ENCODE results near the gene CCNL2. TPM values are rescaled to one million over a fixed set of nuclear protein-coding genes. Genes with fewer than 3 reads are reported as not detected.

The CCNL2 gene
- total RNA-seq, 1 donor from 2014 or later, result 261 TPM

DNA sequence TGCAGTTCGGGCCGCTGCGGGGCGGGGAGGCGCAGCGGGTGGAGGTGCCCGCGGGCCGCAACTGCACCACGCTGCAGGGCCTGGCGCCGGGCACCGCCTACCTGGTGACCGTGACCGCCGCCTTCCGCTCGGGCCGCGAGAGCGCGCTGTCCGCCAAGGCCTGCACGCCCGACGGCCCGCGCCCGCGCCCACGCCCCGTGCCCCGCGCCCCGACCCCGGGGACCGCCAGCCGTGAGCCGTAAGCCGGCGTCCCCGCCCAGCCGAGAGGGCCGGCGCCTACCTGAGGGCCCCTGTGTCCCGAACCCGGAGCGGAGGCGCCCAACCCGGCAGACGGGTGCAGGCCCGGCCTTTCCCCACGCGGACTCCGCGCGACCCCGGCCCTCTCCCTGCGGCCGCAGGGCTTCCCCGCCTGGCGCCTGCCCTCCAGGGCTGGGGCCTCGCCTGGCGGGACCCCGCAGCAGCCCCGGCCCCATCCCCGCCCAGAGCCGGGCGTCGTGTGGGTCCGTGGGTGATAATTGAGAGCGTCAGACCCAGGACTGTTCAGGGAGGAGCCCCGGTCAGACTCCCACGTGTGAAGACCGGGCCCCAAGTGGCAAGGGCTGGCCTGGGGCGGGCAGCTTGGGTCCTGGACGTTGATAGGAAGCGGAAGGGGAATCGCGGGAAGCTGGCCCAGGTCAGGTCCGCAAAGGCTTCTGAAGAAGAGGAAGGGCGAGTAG is 40.6 kb upstream of the CCNL2 start:
- no peak for DNase-seq (ENCODE audit: low read depth, low spot score)
- Mint-ChIP-seq H3K27me3 (ENCODE audit: low read depth) (peaks cover 11% of the 10 kb centered on the region), H3K27ac (ENCODE audit: unreplicated experiment) (no peak overlapping the region), H3K9me3 (no peaks in the 10 kb centered on the region), H3K4me1 (peaks cover 8% of the 10 kb centered on the region), H3K4me3 (no peak overlapping the region), H3K36me3 (ENCODE audit: low read depth) (no peaks in the 10 kb centered on the region)
- TF ChIP-seq, protein P1, sequence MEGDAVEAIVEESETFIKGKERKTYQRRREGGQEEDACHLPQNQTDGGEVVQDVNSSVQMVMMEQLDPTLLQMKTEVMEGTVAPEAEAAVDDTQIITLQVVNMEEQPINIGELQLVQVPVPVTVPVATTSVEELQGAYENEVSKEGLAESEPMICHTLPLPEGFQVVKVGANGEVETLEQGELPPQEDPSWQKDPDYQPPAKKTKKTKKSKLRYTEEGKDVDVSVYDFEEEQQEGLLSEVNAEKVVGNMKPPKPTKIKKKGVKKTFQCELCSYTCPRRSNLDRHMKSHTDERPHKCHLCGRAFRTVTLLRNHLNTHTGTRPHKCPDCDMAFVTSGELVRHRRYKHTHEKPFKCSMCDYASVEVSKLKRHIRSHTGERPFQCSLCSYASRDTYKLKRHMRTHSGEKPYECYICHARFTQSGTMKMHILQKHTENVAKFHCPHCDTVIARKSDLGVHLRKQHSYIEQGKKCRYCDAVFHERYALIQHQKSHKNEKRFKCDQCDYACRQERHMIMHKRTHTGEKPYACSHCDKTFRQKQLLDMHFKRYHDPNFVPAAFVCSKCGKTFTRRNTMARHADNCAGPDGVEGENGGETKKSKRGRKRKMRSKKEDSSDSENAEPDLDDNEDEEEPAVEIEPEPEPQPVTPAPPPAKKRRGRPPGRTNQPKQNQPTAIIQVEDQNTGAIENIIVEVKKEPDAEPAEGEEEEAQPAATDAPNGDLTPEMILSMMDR (conservative IDR thresholded peaks at IDR 0.05), result no peak

DNA sequence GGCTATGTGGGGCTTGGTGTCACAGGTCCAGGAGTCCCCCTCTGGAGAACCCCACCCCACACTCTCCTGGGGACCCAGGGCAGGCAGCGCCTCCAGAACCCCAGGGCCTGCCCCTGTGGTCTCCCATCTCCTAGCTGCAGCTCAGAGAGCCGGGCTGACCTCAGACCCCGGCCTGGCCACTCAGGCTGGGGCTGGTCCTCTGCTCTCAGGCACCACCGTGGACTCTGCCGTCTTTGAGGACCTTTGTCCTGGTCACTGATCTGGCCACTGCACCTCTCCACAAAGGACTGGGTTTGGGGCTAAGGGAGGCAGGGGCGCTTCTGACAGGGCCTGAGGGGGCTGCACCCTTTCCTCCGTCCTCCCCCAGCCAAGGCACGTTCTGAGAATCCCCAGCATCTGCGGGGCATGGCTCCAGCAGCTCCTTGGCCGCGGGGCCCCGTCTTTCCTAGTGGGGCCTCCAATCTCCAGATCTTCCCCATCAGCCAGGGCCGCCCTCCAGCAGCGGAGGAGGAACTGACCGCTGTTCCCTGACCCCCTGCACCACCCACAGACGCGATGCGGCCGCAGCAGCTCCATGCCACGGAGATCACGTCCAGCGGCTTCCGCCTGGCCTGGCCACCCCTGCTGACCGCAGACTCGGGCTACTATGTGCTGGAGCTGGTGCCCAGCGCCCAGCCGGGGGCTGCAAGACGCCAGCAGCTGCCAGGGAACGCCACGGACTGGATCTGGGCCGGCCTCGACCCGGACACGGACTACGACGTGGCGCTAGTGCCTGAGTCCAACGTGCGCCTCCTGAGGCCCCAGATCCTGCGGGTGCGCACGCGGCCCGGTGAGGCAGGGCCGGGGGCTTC is 39.6 kb upstream of the CCNL2 start:
- Mint-ChIP-seq H3K27ac (ENCODE audit: unreplicated experiment) (no peak overlapping the region), H3K9me3 (no peaks in the 10 kb centered on the region), H3K36me3 (ENCODE audit: low read depth) (no peaks in the 10 kb centered on the region), H3K4me3 (peak overlapping the region; percentile 34), H3K27me3 (ENCODE audit: low read depth) (peaks cover 11% of the 10 kb centered on the region), H3K4me1 (peaks cover 8% of the 10 kb centered on the region)
- TF ChIP-seq, protein P1 (conservative IDR thresholded peaks at IDR 0.05), result no peak
- DNase-seq (ENCODE audit: low read depth, low spot score), result no peak

DNA sequence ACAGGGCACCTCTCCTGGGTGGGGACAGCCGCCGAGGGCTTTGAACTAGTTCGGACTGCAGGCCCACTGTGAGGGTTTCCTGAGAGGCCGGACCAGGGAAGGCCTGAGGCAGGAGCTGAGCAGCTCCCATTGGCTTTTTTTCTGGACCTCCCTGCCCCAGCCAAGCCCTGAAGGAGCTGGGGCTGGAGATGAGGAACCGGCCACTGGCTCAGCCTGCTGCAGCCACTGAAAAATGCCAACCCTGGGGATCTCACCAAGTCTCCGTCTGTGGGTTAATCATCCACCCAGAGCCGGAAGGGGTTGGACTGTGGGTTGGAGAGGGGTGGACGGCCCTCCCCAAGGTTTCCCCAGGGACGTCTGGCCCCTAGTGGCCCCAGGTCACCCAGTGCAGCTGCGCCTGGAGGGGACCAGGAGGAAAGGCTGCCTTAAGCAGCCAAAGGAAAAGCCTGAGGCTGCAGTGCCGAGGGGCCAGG is 38.8 kb upstream of the CCNL2 start:
- Mint-ChIP-seq H3K36me3 (ENCODE audit: low read depth) (no peaks in the 10 kb centered on the region), H3K27ac (ENCODE audit: unreplicated experiment) (no peak overlapping the region), H3K4me1 (peaks cover 10% of the 10 kb centered on the region), H3K4me3 (no peak overlapping the region), H3K27me3 (ENCODE audit: low read depth) (peaks cover 12% of the 10 kb centered on the region), H3K9me3 (no peaks in the 10 kb centered on the region)
- DNase-seq (ENCODE audit: low read depth, low spot score), result no peak
- TF ChIP-seq, protein P1 (conservative IDR thresholded peaks at IDR 0.05), result no peak

DNA sequence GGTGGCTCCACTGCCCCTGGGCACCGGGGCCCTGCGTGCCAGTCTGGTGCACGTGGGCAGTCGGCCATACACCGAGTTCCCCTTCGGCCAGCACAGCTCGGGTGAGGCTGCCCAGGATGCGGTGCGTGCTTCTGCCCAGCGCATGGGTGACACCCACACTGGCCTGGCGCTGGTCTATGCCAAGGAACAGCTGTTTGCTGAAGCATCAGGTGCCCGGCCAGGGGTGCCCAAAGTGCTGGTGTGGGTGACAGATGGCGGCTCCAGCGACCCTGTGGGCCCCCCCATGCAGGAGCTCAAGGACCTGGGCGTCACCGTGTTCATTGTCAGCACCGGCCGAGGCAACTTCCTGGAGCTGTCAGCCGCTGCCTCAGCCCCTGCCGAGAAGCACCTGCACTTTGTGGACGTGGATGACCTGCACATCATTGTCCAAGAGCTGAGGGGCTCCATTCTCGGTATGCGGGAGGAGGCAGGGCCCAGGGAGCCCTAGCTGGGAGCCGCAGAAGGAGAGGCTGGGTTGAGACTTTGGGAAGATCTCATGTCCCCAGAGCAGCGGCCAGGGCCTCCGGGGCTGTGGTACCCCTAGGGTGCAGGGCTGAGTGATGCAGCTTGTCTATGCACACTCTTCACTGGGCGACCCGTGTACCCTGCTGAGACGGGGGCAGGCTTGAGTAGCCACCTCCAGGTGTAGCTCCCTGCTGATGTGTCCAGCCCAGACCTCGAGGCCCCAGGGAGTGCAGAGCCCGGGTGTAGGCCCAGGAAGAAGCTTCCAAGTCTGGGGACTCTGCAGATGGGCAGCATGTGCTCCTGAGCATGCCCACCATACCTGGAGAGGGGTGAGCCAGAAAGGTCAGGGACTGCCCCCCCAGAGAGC is 38.1 kb upstream of the CCNL2 start:
- Mint-ChIP-seq H3K4me3 (no peak overlapping the region), H3K27ac (ENCODE audit: unreplicated experiment) (no peak overlapping the region), H3K27me3 (ENCODE audit: low read depth) (peaks cover 16% of the 10 kb centered on the region), H3K36me3 (ENCODE audit: low read depth) (no peaks in the 10 kb centered on the region), H3K4me1 (peaks cover 15% of the 10 kb centered on the region), H3K9me3 (no peaks in the 10 kb centered on the region)
- DNase-seq (ENCODE audit: low read depth, low spot score), result no peak
- TF ChIP-seq, protein P1 (conservative IDR thresholded peaks at IDR 0.05), result no peak

DNA sequence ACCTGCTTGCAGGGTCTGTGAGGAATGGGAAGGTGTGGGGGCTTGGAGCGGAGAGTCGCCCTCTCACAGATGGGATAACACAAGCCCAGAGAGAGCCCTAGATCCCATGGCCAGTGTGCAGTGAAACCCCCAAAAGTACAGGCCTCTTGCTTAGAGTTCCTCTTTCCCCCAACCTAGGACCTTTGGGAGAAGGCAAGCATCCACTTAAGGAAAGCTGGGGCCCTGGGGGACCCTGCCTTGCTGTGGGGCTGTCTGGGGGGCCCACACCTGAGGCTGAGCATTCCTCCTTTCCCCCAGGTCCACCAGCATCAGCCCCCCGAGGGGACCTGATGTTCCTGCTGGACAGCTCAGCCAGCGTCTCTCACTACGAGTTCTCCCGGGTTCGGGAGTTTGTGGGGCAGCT is 37.5 kb upstream of the CCNL2 start:
- Mint-ChIP-seq H3K4me1 (peaks cover 19% of the 10 kb centered on the region), H3K36me3 (ENCODE audit: low read depth) (no peaks in the 10 kb centered on the region), H3K9me3 (no peaks in the 10 kb centered on the region), H3K27me3 (ENCODE audit: low read depth) (peaks cover 16% of the 10 kb centered on the region), H3K4me3 (peak overlapping the region; percentile 47), H3K27ac (ENCODE audit: unreplicated experiment) (no peak overlapping the region)
- TF ChIP-seq, protein P1 (conservative IDR thresholded peaks at IDR 0.05), result no peak
- no peak for DNase-seq (ENCODE audit: low read depth, low spot score)

Data from neural crest cell (in vitro differentiated cells).